H1 (cell line): Measurements from ENCODE around the gene CDK15. TPM values are rescaled to one million over a fixed set of nuclear protein-coding genes. Genes with fewer than 3 reads are reported as not detected.

Experiments used
- CTCF ChIA-PET: fragments of 300-600 bp; sonication (Branson Sonifier 250); formaldehyde crosslinking; loops from one replicate; lab custom pipeline; 2021; ENCODE audit not compliant: partially characterized antibody; lab: Charles Lee
- POLR2A ChIA-PET: fragments of 300-600 bp; sonication (Branson Sonifier 250); formaldehyde crosslinking; loops from one replicate; lab custom pipeline; 2021; ENCODE audit warnings: inconsistent platforms; ENCODE audit not compliant: partially characterized antibody; lab: Charles Lee
- DNase-seq, 2 experiments: peaks; one replicate each; pipeline versions ENCODE4 v3.0.0 to v3.0.0-alpha.2; 2010 to 2022; ENCODE audit warnings: low spot score in 2 of 2, low read depth in 1 of 2, mixed read lengths in 1 of 2
- FAIRE-seq: peaks from 2 replicates; lab custom pipeline; 2011; peaks lifted over from hg19 to GRCh38; lab: Jason Lieb, UNC
- H2AFZ ChIP-seq: 2 replicates; pipeline ENCODE4 v1.8.1; 2012; ENCODE audit warnings: low read length, inconsistent platforms
- H2AK5ac ChIP-seq: 2 replicates; pipeline ENCODE4 v1.6.1; 2013; ENCODE audit warnings: low read depth, low read length
- H2BK120ac ChIP-seq: replicated peaks from 2 replicates; pipeline ENCODE3; 2013; ENCODE audit warnings: low read depth, low read length, inconsistent platforms
- H2BK12ac ChIP-seq: 2 replicates; pipeline ENCODE4 v1.6.1; 2013; ENCODE audit warnings: low read depth, low read length
- H2BK15ac ChIP-seq: 2 replicates; pipeline ENCODE4 v1.6.1; 2013; ENCODE audit warnings: low read length
- H2BK20ac ChIP-seq: 2 replicates; pipeline ENCODE4 v1.6.1; 2013; ENCODE audit warnings: low read length
- H2BK5ac ChIP-seq: 2 replicates; pipeline ENCODE4 v1.6.1; 2013; ENCODE audit warnings: low read depth, low read length
- H3K14ac ChIP-seq: 2 replicates; pipeline ENCODE4 v1.6.1; 2013; ENCODE audit warnings: inconsistent platforms; ENCODE audit not compliant: insufficient read length
- H3K18ac ChIP-seq: 2 replicates; pipeline ENCODE4 v1.6.1; 2013; ENCODE audit warnings: low read length; ENCODE audit errors: extremely low read depth
- H3K23ac ChIP-seq: 2 replicates; pipeline ENCODE4 v1.6.1; 2013; ENCODE audit warnings: inconsistent platforms; ENCODE audit not compliant: insufficient read length
- H3K23me2 ChIP-seq: 2 replicates; pipeline ENCODE4 v1.6.1; 2013; ENCODE audit warnings: low read depth, low read length
- H3K27ac ChIP-seq: 2 replicates; pipeline ENCODE4 v1.6.1; 2011; ENCODE audit warnings: low read depth, low read length, inconsistent platforms
- H3K27me3 ChIP-seq, 4 experiments: replicated peaks in 1 of 4; 1 replicate in 1 of 4; 2 replicates in 3 of 4; pipeline versions ENCODE4 v1.6.1 to v1.8.1; 2011 to 2013; ENCODE audit warnings: low read length in 3 of 4, mild to moderate bottlenecking in 3 of 4, inconsistent platforms in 2 of 4, mixed read lengths in 2 of 4, moderate library complexity in 1 of 4; ENCODE audit not compliant: control insufficient read depth in 3 of 4, insufficient read depth in 3 of 4; ENCODE audit errors: extremely low read depth in 1 of 4
- H3K36me3 ChIP-seq, 4 experiments: 2 replicates each; pipeline versions ENCODE4 v1.6.1 to v1.8.1; 2011 to 2013; ENCODE audit warnings: mild to moderate bottlenecking in 4 of 4, low read length in 3 of 4, moderate library complexity in 2 of 4, control low read depth in 1 of 4, inconsistent platforms in 1 of 4; ENCODE audit not compliant: insufficient read depth in 4 of 4, control insufficient read depth in 2 of 4
- H3K4ac ChIP-seq: replicated peaks from 2 replicates; pipeline ENCODE3; 2013; ENCODE audit warnings: low read length, low read depth, mixed read lengths, inconsistent platforms; ENCODE audit not compliant: insufficient read length
- H3K4me1 ChIP-seq, 4 experiments: replicated peaks in 1 of 4; 1 replicate in 1 of 4; 2 replicates in 3 of 4; pipeline versions ENCODE4 v1.6.1 to v1.8.1; 2011 to 2013; ENCODE audit warnings: low read length in 3 of 4, inconsistent platforms in 2 of 4, mixed read lengths in 1 of 4; ENCODE audit not compliant: insufficient read depth in 4 of 4, control insufficient read depth in 3 of 4
- H3K4me2 ChIP-seq, 2 experiments: 2 replicates each; pipeline versions ENCODE4 v1.6.1 to v1.8.1; 2011 to 2013; ENCODE audit warnings: low read depth in 2 of 2, low read length in 2 of 2, control low read depth in 1 of 2, inconsistent platforms in 1 of 2, mild to moderate bottlenecking in 1 of 2; ENCODE audit not compliant: insufficient read depth in 1 of 2
- H3K4me3 ChIP-seq, 4 experiments: fragments of 200-600, 300-600 bp in 1 of 4; sonication (generic), shearing (Covaris generic), sonication (Bioruptor Twin) in 1 of 4; 2 replicates each; pipeline versions ENCODE4 v1.5.1 to v1.8.1; 2011 to 2016; ENCODE audit warnings: low read length in 4 of 4, low read depth in 3 of 4, control low read depth in 2 of 4, inconsistent platforms in 2 of 4, mild to moderate bottlenecking in 2 of 4, mixed read lengths in 1 of 4, moderate library complexity in 1 of 4; ENCODE audit not compliant: insufficient read depth in 2 of 4; ENCODE audit errors: extremely low read depth in 1 of 4
- H3K56ac ChIP-seq: replicated peaks from 2 replicates; pipeline ENCODE3; 2013; ENCODE audit warnings: low read depth, mild to moderate bottlenecking, mixed read lengths, low read length, inconsistent platforms; ENCODE audit not compliant: insufficient read length
- H3K79me1 ChIP-seq: 2 replicates; pipeline ENCODE4 v1.6.1; 2013; ENCODE audit warnings: low read depth, low read length, control low read depth
- H3K79me2 ChIP-seq, 2 experiments: 2 replicates each; pipeline versions ENCODE4 v1.6.1 to v1.8.1; 2012 to 2013; ENCODE audit warnings: low read length in 2 of 2, mild to moderate bottlenecking in 2 of 2, inconsistent platforms in 1 of 2; ENCODE audit not compliant: insufficient read depth in 2 of 2, control insufficient read depth in 1 of 2
- H3K9ac ChIP-seq, 4 experiments: replicated peaks in 1 of 4; 1 replicate in 1 of 4; 2 replicates in 3 of 4; pipeline versions ENCODE4 v1.6.1 to v1.8.1; 2011 to 2013; ENCODE audit warnings: low read depth in 3 of 4, low read length in 3 of 4, control low read depth in 2 of 4, mild to moderate bottlenecking in 2 of 4, moderate library complexity in 2 of 4, inconsistent platforms in 1 of 4; ENCODE audit errors: extremely low read depth in 1 of 4
- H3K9me3 ChIP-seq, 2 experiments: 2 replicates each; pipeline versions ENCODE4 v1.6.1 to v1.8.1; 2012 to 2013; ENCODE audit warnings: mild to moderate bottlenecking in 2 of 2, moderate library complexity in 2 of 2, control low read depth in 1 of 2, inconsistent platforms in 1 of 2, low read depth in 1 of 2, low read length in 1 of 2, mixed read lengths in 1 of 2; ENCODE audit not compliant: insufficient read depth in 2 of 2
- H4K20me1 ChIP-seq, 2 experiments: replicated peaks in 1 of 2; 2 replicates each; pipeline versions ENCODE3 to v1.8.1; 2011 to 2013; ENCODE audit warnings: inconsistent platforms in 2 of 2, low read length in 2 of 2, mild to moderate bottlenecking in 1 of 2; ENCODE audit not compliant: insufficient read depth in 2 of 2, control insufficient read depth in 1 of 2
- H4K5ac ChIP-seq: 2 replicates; pipeline ENCODE4 v1.6.1; 2013; ENCODE audit warnings: low read length, low read depth, mixed read lengths, inconsistent platforms; ENCODE audit not compliant: insufficient read length
- H4K8ac ChIP-seq: 2 replicates; pipeline ENCODE4 v1.8.0; 2013; ENCODE audit warnings: mild to moderate bottlenecking, moderate library complexity, low read length, inconsistent platforms; ENCODE audit not compliant: insufficient read depth; ENCODE audit errors: extremely low read depth
- H4K91ac ChIP-seq: replicated peaks from 2 replicates; pipeline ENCODE3; 2013; ENCODE audit warnings: low read length, mixed read lengths, inconsistent platforms; ENCODE audit not compliant: insufficient read length
- BACH1 ChIP-seq: IDR thresholded peaks from 2 replicates; pipeline ENCODE4 v1.6.1; 2012; ENCODE audit warnings: low read length, improper control_type of control experiment
- BCL11A ChIP-seq, 2 experiments: IDR thresholded peaks; one replicate each; pipeline ENCODE4 v1.6.1; 2011; ENCODE audit warnings: low read depth in 2 of 2, low read length in 2 of 2, mild to moderate bottlenecking in 2 of 2
- CEBPB ChIP-seq: IDR thresholded peaks from 2 replicates; pipeline ENCODE4 v1.6.1; 2012; ENCODE audit warnings: low read depth, low read length
- CHD2 ChIP-seq: IDR thresholded peaks from 2 replicates; pipeline ENCODE4 v1.6.1; 2012; ENCODE audit warnings: low read length, improper control_type of control experiment
- HDAC2 ChIP-seq, 2 experiments: fragments of 300-600 bp in 1 of 2; sonication (generic) in 1 of 2; IDR thresholded peaks; 2 replicates each; pipeline ENCODE4 v1.6.1; 2011 to 2012; ENCODE audit warnings: low read depth in 2 of 2, low read length in 2 of 2, mild to moderate bottlenecking in 2 of 2, moderate library complexity in 2 of 2, borderline replicate concordance in 1 of 2, inconsistent platforms in 1 of 2
- JUND ChIP-seq: IDR thresholded peaks from 2 replicates; pipeline ENCODE4 v1.6.1; 2011; ENCODE audit warnings: mild to moderate bottlenecking, improper control_type of control experiment, low read length
- KDM5A ChIP-seq: fragments of 200-600 bp; IDR thresholded peaks from 2 replicates; pipeline ENCODE4 v1.7.1; 2012; ENCODE audit warnings: mild to moderate bottlenecking, low read length, inconsistent platforms, mixed read lengths
- POLR2AphosphoS5 ChIP-seq: IDR thresholded peaks from 2 replicates; pipeline ENCODE4 v1.6.1; 2011; ENCODE audit warnings: low read depth, low read length
- POU5F1 ChIP-seq: IDR thresholded peaks from 2 replicates; pipeline ENCODE4 v1.6.1; 2011; ENCODE audit warnings: low read depth, mild to moderate bottlenecking, low read length, moderate library complexity
- RAD21 ChIP-seq, 2 experiments: IDR thresholded peaks in 1 of 2; conservative IDR thresholded peaks in 1 of 2; 2 replicates each; pipeline ENCODE4 v1.6.1; 2011; ENCODE audit warnings: low read depth in 2 of 2, low read length in 2 of 2, improper control_type of control experiment in 1 of 2, inconsistent platforms in 1 of 2, mild to moderate bottlenecking in 1 of 2, moderate library complexity in 1 of 2
- TAF1 ChIP-seq: IDR thresholded peaks from 2 replicates; pipeline ENCODE4 v1.6.1; 2011; ENCODE audit warnings: mild to moderate bottlenecking, low read depth, low read length
- YY1 ChIP-seq: IDR thresholded peaks from 2 replicates; pipeline ENCODE4 v1.6.1; 2011; ENCODE audit warnings: low read depth, mild to moderate bottlenecking, low read length
- WGBS, 2 experiments: shearing (Covaris generic) in 1 of 2; methylation state at CpG; one replicate each; pipeline versions ENCODE4 v1.1.6 to v1.1.7; 2013 to 2015; ENCODE audit warnings: low lambda C conversion rate in 2 of 2, mixed read lengths in 2 of 2, inconsistent platforms in 1 of 2, low coverage in 1 of 2, missing lambda C conversion rate in 1 of 2; ENCODE audit not compliant: insufficient replicate concordance in 2 of 2, insufficient coverage in 1 of 2, insufficient read length in 1 of 2; ENCODE audit errors: extremely low coverage in 1 of 2, missing lambda C conversion rate in 1 of 2; 5-methylcytosine and 5-hydroxymethylcytosine counted together
- polyA plus RNA-seq, 7 experiments: library from polyadenylated mRNA; depleted of rRNA in 3 of 7; stranded (reverse) in 5 of 7; unstranded in 2 of 7; fragments of >200 nt in 5 of 7; fragments of 200-250 nt in 2 of 7; gene quantifications; 1 replicate in 5 of 7; 2 replicates in 1 of 7; 4 replicates in 1 of 7; pipeline versions ENCODE4 v1.2.1 to v1.2.3, GENCODE V29; 2011 to 2013; ENCODE audit warnings: missing spikeins in 2 of 7, mixed read lengths in 2 of 7
- total RNA-seq: library from RNA; stranded (reverse); fragmentation: NEBNext Ultra II Directional; extraction: Animal tissue kit (Norgen Biotek cat#: 25700); gene quantifications from 2 replicates; pipeline ENCODE4 v1.2.1, GENCODE V29; 2021

Gene CDK15
- total and polyA plus RNA-seq, 2 of the 8 experiments (the other 6 are each of a cell fraction or from before 2014, with no cell fraction given), result 0.03 TPM; not detected in 1

DNA sequence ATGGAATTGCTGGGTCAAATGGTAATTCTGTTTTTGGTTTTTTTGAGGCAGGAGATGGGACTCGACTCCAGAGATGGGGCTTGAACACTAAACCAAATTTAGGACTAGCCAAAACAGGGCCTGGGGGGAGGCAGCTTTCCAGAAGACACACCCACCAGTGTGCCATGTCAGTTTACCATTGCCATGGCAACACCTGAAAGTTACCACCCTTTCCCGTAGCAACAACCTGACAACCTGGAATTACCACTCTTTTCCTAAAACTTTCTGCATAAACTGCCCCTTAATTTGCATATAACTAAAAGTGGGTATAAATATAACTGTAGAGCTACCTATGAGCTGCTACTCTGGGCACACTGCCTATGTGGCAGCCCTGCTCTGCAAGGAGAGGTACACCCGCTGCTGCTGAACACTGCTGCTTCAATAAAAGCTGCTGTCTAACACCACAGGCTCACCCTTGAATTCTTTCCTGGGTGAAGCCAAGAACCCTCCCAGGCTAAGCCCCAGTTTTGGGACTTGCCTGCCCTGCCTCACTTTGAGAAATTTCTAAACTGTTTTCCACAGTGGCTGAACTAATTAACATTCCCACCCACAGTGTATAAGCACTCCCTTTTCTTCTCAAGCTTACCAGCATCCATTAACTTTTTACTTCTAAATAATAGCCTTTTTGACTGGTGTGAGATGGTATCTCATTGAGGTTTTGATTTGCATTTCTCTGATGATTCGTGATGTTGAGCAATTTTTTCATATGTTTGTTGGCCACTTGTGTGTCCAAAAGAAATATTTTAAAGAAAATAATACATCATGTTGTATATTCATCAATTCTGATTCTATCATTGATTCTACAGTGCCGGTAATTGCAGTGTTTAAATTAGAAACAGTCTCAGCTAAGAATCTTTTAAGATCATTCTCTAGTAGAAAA is 10.6 kb downstream of the CDK15 start:
- Histone ChIP-seq H3K79me2 (no peaks in the 10 kb centered on the region), H4K5ac (no peak overlapping the region), H2BK5ac (no peak overlapping the region), H4K20me1 (no peaks in the 10 kb centered on the region), H3K56ac (no peak overlapping the region), H4K8ac (no peak overlapping the region), H3K79me1 (no peaks in the 10 kb centered on the region), H3K18ac (no peak overlapping the region), H3K4me1 (peaks cover 0 to 3% (median 0%) of the 10 kb centered on the region in 4 experiments; a peak in 2 of 7 replicates), H3K27ac (no peak overlapping the region), H4K91ac (no peak overlapping the region), H3K23ac (no peak overlapping the region), H3K14ac (no peak overlapping the region), H3K4me3 (no peak overlapping the region), H2BK15ac (no peak overlapping the region), H3K9ac (no peak overlapping the region), H2BK120ac (no peak overlapping the region), H3K23me2 (no peaks in the 10 kb centered on the region), H3K4me2 (no peak overlapping the region), H3K36me3 (peaks cover 0 to 4% (median 0%) of the 10 kb centered on the region in 4 experiments; a peak in 1 of 8 replicates), H2AFZ (no peak overlapping the region), H3K9me3 (peaks cover 2 to 9% of the 10 kb centered on the region in 2 experiments; a peak in 2 of 4 replicates), H3K27me3 (no peaks in the 10 kb centered on the region), H2AK5ac (no peak overlapping the region), H2BK12ac (no peak overlapping the region), H2BK20ac (no peak overlapping the region), H3K4ac (no peak overlapping the region)
- ChIA-PET CTCF (no interaction called here), POLR2A (interaction anchor here (0.6 kb wide), 1 partner anchor 28 kb away, joined by 3 read pairs; no protein-coding TSS in a partner anchor)
- DNase-seq, result no peak
- 81% methylated on average over 5 of the region's 5 CpGs; no CpG with 5 or more reads in 1 of the 2 experiments for WGBS, 2 experiments
- no peak for FAIRE-seq
- TF ChIP-seq RAD21 (IDR thresholded peaks at IDR 0.05 in 1 of 2, conservative IDR thresholded peaks at IDR 0.05 in 1 of 2; ENCODE audit: low read depth in 2 of 2, low read length in 2 of 2), result no peak
- no peak for TF ChIP-seq CHD2
- TF ChIP-seq TAF1, result no peak
- no peak for TF ChIP-seq YY1
- TF ChIP-seq HDAC2 (IDR thresholded peaks at IDR 0.05; ENCODE audit: borderline replicate concordance in 1 of 2, low read depth in 2 of 2, low read length in 2 of 2), result no peak
- TF ChIP-seq JUND, result no peak
- no peak for TF ChIP-seq CEBPB
- TF ChIP-seq POLR2AphosphoS5, result no peak
- TF ChIP-seq KDM5A, result no peak
- TF ChIP-seq BACH1, result no peak
- TF ChIP-seq POU5F1, result no peak
- no peak for TF ChIP-seq BCL11A (IDR thresholded peaks at IDR 0.05; ENCODE audit: low read depth in 2 of 2, low read length in 2 of 2)
